Renal pelvis (tissue), 12 donors: ENCODE results near the gene FANCD2OS. TPM values are rescaled to one million over a fixed set of nuclear protein-coding genes. Genes with fewer than 3 reads are reported as not detected.
"Not testable (repeated sequence)": the region's sequence is repeated elsewhere in the genome, so short reads cannot be mapped to it uniquely, and the experiment has no call there.

Source experiments
- DNase-seq: peaks from one replicate; pipeline ENCODE4 v3.0.0-alpha.2; 2013
- long read RNA-seq, 16 experiments: transcript quantifications; one replicate each; lab custom pipeline, GENCODE V29; 2026
- polyA plus RNA-seq, 3 donors: library from polyadenylated mRNA; unstranded; fragments of 120-200 nt; gene quantifications; one replicate each; pipeline ENCODE4 v1.2.1, GENCODE V29; 2013; ENCODE audit not compliant: insufficient read length in 3 of 3

Gene FANCD2OS
- not detected for polyA plus RNA-seq
- long read RNA-seq, donor 1, result 0 reads
- long read RNA-seq, donor 2, result 0 reads
- long read RNA-seq, donor 3, result 0 reads
- long read RNA-seq, donor 4, partial matches to known transcripts, result 777 of 777 reads
- long read RNA-seq, donor 4, other reads (novel, unspliced or antisense), result 0 of 777 reads
- long read RNA-seq, donor 5, result 0 reads
- long read RNA-seq, donor 6, partial matches to known transcripts, result 10 of 238 reads
- long read RNA-seq, donor 6, other reads (novel, unspliced or antisense), result 228 of 238 reads
- long read RNA-seq, donor 7, partial matches to known transcripts, result 6 of 6 reads
- long read RNA-seq, donor 7, other reads (novel, unspliced or antisense), result 0 of 6 reads
- long read RNA-seq, donor 8, result 0 reads
- long read RNA-seq, donor 9, result 0 reads
- long read RNA-seq, donor 10, partial matches to known transcripts, result 18 of 18 reads
- long read RNA-seq, donor 10, other reads (novel, unspliced or antisense), result 0 of 18 reads
- long read RNA-seq, donor 11, result 0 reads
- long read RNA-seq, donor 12, result 0 reads
- long read RNA-seq, donor 13, result 0 reads
- long read RNA-seq, donor 14, result 0 reads
- long read RNA-seq, donor 15, result 0 reads
- long read RNA-seq, donor 16, result 0 reads

DNA sequence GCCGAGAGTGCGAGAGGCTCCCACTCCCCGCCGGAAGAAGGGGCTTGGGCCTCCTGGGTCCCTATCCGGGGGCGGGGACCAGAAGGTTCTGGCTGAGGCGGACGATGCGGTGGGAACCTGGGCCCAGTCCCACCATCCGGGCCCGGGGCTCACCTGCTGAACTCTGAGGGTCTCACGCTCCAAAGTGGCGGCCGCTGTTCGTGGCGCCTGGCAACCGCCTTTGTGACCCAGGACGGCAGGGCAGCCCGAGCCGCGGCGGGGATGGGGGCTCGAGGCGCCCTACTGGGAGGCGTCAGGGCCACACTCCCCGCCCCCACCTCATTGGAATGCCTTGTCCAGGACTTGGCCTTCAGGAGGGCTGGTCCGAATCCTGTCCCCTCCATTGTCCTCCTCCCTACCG lies at the start of gene FANCD2OS:
TSS of gene FANCD2OS (minus strand) at position 165 of the 400 bp plus-strand sequence. CDS start 3,481 bp downstream, outside the sequence.
- no peak for DNase-seq

DNA sequence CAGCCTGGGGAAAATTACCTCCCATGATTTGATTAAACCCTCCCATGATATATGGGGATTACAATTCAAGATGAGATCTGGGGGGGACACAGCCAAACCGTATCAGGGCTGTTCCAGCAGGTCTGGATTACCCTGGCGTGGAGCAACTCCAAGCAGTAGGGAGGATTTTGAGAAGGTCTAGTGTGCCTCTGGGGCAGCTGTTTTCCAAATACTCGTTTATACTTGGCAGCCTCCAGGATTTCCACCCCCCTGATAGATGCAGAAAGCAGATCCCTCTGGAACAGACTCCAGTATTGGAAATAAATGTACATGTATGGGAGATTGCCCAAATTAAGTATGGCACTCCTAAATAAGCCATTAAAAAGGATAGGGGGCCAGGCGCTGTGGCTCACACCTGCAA lies 49.0 kb upstream of the FANCD2OS start:
- no peak for DNase-seq

- DNase-seq, result no peak
Observed at GRCh38 chr3:10155658-10156057, 47.6 kb upstream of the FANCD2OS start.

- no peak for DNase-seq
Observed at GRCh38 chr3:10155123-10155472, 47.0 kb upstream of the FANCD2OS start.

DNA sequence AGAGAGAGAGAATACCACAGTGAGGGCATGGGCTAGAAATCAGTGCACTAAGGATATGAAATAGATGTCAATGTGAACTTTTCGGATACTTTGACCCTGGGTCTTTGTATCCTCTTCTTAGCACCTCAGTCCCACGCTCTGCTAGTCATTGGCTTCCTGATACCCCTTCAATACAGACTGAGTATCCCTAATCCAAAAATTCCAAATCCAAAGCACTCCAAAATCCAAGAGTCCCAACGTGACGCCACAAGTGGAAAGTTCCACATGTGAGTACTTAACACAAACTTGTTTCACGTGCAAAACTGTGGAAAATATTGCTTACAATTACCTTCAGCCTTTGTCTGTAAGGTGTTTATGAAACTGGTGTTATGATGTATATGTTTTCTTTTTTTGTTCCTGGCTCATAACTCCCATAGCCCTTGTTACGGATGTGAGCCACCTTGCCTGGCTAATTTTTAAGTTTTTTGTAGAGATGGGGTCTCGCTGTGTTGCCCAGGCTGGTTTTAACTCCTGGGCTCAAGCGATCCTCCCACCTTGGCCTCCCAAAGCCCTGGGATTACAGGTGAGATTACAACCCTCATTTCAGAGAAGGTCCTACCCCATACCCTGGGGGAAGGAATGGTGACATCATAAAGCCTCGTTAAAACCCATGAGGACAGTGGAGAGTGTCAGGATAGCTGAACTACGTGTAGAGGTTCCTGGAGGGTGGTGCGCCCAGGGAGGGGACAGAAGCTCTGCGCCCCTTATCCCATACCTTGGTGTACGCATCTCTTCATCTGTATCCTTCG lies 46.5 kb upstream of the FANCD2OS start:
- no peak for DNase-seq

- no peak for DNase-seq
Observed at GRCh38 chr3:10150987-10151386, 42.9 kb upstream of the FANCD2OS start.

DNA sequence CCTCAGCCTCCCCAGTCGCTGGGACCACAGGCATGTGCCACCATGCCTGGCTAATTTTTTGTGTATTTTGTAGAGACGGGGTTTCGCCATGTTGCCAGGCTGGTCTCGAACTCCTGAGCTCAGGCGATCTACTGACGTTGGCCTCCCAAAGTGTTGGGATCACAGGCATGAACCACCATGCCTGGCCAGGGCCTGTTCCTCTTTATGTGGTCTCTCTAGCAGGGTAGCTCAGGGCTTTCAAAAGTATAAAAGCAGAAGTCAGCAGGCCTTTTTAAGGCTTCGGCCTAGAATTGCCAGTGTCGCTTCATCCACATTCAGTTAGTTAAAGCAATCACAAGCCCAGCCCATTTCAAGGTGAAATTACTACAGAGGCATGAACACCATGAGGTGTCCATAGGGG lies 41.2 kb upstream of the FANCD2OS start:
- DNase-seq, result no peak

GRCh38 chr3:10145685-10146084 lies 37.6 kb upstream of the FANCD2OS start:
- DNase-seq, result no peak

DNA sequence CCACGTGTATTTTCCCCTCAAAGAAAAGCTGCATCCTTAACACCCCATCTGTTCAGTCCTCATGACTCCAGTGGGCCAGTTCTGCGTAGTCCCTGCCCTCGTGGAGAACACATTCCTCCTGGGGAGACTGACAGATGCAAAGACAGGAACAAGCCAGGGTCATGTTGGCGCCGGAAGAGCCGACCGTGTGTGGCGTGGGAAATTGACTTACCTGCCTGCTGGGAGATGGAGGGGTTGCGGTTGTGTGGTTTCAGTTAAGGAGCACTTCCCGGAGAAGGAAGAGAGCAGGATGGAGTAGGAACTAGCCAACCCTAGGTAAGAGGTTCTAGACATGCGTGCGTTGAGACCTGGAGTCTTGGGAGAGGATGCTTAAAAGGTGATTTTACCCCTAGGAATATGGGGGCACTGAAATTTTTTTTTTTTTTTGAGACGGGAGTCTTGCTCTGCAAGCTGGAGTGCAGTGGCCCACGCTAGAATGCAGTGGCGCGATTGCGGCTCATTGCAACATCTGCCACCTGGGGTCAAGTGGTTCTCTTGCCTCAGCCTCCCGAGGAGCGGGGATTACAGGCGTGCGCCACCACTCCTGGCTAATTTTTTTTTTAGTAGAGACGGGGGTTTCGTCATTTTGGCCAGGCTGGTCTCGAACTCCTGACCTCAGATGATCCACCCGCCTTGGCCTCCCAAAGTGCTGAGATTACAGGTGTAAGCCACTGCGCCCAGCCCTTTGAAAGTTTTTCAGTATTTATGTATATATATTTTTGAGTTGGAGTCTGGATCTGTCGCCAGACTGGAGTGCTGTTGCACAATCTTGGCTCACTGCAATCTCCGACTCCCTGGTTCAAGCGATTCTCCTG lies 34.9 kb upstream of the FANCD2OS start:
- no peak for DNase-seq

- no peak for DNase-seq
Observed at GRCh38 chr3:10140996-10141546, 33.0 kb upstream of the FANCD2OS start.

- DNase-seq, result no peak
Observed at GRCh38 chr3:10137178-10137577, 29.1 kb upstream of the FANCD2OS start.

- no peak for DNase-seq
Observed at GRCh38 chr3:10136426-10137005, 28.5 kb upstream of the FANCD2OS start.

DNA sequence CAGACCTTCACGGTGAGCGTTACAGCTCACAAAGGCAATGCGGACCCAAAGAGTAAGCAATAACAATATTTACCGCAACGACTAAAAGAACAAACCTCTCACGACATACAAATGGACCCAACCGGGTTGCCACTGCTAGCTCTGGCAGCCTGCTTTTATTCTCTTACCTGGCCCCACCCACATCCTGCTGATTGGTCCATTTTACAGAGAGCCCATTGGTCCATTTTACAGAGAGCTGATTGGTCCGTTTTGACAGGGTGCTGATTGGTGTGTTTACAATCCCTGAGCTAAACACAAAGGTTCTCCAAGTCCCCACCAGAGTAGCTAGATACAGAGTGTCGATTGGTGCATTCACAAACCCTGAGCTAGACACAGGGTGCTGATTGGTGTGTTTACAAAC lies 27.8 kb upstream of the FANCD2OS start:
- DNase-seq, result not testable (repeated sequence)

DNA sequence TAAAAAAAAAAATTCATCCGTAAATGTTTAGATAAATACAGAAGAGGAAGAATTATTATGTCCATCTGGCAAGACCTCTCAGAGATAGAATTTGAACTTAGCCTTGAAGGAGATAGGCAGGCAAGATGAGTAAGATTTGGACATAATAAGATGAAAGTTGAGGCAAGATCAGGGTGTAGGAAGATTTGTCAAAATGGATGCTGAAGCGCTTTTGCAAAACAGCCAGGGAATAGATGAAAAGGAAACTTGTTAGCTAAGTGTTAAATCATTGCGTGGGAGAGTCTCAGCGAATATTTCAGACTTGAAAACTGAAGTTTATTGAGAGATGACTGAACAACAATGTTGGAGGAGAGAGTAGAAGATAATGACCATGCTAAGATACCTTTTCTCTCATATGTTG lies 14.7 kb upstream of the FANCD2OS start:
- DNase-seq, result no peak

DNA sequence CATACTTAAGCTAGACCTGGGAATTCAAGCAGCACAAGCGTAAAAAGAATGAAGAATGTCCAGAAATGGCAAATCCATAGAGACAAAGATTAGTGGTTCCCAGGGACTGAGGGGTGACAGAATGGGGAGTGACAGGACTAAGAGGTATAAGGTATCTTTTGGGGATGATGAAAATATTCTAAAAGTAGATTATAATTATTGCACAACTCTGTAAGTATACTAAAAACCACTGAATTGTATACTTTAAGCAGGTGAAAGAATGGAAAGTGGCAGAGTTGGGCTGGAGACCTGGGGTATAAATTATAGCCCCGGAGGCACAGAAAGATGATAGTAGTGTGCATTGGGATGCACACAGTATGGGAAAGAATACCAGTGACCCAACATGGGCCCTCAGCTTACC lies 13.0 kb upstream of the FANCD2OS start:
- DNase-seq, result no peak

- no peak for DNase-seq
Observed at GRCh38 chr3:10119376-10119775, 11.3 kb upstream of the FANCD2OS start.

GRCh38 chr3:10116928-10117327 lies 8.9 kb upstream of the FANCD2OS start:
- no peak for DNase-seq

GRCh38 chr3:10116138-10116460 lies 8.0 kb upstream of the FANCD2OS start:
- peak; percentile 9 for DNase-seq

DNA sequence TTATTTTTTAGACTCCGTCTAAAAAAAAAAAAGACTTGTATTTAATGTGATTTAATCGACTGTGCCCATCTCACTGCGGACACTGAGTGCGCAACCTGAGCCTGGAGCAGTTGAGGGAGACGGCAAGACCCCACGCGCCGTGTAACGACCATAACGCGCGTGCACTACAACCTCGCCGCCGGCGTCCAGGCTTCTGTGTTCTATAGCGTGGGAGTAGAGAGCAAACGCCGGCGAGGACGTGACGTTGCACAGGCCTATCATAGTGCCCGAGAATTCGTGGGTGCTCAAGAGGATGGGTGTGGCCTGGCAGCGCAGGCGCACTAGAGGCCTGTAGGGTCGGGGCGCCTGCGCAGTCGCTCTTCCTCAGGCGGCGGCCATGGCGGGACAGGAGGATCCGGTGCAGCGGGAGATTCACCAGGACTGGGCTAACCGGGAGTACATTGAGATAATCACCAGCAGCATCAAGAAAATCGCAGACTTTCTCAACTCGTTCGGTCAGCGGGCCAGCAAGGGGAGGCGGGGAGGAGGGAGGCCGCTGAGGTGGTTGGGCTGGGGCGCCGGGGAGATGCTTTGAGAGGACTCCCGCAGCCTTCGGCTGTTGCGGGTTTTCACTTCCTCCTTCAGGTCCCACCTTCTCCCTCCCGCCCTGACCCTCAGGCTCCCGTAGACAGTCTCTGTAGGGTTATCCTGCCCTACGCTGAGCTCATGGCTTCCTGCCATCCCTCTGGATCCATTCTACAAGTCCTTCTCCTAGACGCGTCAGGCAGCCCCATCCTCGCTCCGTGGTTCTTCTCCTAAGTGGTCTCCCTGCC lies 7.5 kb upstream of the FANCD2OS start, which contains the start of gene BRK1:
TSS of gene BRK1 (plus strand) at position 350 of the 812 bp plus-strand sequence. CDS start at position 377, 27 bp downstream.
- peak; percentile 95 for DNase-seq

- no peak for DNase-seq
Observed at GRCh38 chr3:10106919-10107318, 1.1 kb downstream of the FANCD2OS start.
